Kidney capillary endothelial cell (primary cell): ENCODE results near the gene GMPR.

Experiments
- DNase-seq: peaks from one replicate; pipeline ENCODE4 v3.0.0-alpha.2; 2018; ENCODE audit warnings: low spot score

The GMPR gene

DNA sequence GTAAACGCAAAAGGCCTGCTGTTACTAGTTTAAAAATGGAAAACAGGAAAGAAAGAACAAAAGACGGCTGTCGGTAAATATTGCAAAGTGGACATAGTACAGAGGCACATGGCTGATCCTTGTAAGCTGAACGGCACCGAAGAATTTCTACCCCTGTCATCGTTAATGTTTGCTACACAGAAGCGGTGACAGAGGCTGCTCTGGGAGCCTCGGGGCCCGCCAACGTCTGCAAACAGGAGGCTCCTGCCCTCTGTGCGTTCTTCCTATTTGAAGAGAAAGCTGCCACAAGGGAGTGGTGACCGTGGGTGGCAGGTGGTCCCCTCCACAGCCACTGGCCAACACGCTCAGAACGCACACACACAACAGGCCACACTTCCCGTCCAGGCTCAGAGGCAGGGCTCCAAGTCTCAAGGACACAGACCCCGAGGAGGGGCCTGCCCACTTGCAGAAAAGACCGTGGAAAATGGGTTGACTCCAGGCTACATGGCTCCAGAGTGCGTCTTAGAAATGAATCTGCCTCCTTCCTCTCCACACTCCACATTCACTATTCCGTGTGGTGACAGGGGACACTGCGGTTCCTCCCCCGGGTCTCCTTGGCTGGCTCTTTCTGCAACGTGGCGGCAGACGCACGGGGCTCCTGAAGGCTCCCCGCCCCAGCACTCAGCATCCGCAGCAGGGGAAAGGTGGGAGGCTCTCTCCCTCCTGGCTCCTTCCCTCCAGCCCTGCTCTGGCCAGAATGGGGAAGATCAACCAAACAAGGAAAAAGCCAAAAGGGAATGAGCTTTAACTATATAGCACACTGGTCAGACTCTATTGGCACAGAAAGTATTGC, 64.5 kb downstream of the GMPR start:
- no peak for DNase-seq

GRCh38 chr6:16305246-16305725, 66.9 kb downstream of the GMPR start:
- no peak for DNase-seq

- no peak for DNase-seq
These were observed 67.4 kb downstream of the GMPR start for GRCh38 chr6:16305788-16306187.

- no peak for DNase-seq
These were observed 67.9 kb downstream of the GMPR start for GRCh38 chr6:16306334-16306733.

DNA sequence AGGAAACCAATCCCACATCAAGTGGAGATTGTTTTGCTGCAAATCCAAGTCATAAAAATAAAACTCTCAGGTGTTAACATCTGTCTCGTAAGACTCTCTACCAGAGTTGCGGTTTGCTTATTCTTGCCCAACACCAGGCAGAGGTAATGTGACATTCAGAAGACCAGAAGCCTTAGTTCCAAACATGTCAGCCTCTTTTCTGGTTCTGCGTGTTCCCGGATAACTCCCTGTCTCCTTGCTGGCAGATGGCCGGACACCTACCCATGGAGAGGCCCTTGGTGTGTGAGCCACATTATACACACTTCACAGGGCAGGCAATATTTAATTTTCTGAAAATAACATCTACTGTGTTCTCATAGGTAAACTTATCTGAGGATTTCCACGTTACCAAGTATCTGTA, 73.4 kb downstream of the GMPR start:
- no peak for DNase-seq

DNA sequence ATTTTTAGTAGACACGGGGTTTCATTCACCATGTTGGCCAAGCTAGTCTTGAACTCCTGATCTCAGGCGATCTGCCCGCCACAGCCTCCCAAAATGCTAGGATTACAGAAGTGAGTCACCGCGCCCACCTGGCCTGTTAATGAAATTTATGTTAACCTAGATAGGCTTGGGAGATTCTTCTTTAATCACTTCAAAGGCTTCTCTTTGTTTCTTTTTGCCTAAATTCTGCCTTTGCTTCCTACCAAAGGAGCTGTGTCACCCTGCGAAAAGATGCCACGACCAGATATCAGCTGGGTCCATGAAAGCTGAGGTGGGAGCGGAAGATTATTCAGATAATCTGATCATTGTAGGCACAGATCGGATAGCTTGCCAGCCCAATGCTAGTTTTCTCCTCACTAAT, 75.3 kb downstream of the GMPR start:
- DNase-seq = no peak

DNA sequence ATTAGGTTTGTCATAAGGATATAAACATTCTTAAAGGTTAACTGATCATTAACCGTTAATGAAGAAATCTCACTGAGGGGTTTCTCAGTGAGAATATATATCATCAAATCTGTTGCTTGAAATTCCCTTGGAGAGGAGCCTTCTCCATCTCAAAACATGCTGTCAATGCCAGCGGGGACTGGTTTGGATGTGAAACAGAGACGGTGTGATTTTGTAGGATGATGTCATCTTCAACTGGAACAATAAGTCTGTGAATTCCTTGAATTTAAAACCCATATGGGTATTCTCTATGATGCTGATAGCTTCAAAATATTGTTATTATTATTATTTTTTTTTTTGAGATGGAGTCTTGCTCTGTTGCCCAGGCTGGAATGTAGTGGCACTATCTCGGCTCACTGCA, 75.9 kb downstream of the GMPR start:
- DNase-seq = no peak

- DNase-seq = no peak
These were observed 78.4 kb downstream of the GMPR start for GRCh38 chr6:16316741-16317251.

DNA sequence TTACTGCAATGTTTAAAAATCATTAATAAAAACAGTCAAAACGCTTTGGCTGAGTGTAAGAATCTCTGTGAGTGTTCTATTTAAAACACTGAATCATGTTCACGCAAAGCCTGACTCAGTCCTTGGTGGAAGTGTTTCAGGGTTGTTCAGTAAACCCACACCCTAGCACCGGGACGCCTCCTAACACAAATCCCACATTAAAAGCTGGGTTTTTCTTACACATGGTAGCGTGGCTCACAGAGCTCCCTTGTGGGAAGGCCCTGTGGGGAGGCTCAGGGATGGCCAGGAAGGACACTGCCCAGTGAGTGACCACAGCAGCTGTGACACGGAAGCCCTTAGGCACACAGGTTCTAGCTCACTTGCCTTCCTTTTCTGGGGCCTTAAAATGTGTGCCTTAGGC, 80.2 kb downstream of the GMPR start:
- DNase-seq = no peak

DNA sequence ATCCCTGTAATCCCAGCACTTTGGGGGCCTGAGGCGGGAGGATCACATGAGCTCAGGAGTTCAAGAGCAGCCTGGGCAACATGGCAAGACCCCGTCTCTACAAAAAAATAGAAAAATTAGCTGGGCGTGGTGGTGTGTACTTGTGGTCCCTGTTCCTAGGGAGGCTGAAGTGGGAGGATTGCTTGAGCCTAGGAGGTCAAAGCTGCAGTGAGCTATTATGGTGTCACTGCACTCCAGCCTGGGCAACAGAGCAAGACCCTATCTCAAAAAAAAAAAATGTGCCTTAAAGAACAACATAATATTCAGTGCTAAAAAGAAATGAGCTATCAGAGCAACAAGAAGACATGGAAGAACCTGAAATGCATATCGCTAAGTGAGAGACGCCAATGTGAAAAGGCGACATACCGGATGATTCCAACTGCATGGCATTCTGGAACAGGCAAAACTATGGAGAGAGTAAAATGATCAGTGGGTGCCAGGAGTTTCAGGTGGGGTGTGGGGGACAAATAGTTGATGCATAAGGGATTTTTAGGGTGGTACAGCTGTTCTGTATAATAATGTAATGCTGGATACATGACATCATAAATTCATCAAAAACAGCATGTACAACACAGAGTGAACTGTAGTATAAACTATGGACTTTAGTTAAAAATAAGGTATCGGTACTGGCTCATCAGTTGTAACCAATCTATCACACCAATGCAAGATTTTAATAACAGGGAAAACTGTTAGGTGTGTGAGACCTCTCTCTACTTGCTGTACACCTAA, 80.8 kb downstream of the GMPR start:
- DNase-seq = no peak

DNA sequence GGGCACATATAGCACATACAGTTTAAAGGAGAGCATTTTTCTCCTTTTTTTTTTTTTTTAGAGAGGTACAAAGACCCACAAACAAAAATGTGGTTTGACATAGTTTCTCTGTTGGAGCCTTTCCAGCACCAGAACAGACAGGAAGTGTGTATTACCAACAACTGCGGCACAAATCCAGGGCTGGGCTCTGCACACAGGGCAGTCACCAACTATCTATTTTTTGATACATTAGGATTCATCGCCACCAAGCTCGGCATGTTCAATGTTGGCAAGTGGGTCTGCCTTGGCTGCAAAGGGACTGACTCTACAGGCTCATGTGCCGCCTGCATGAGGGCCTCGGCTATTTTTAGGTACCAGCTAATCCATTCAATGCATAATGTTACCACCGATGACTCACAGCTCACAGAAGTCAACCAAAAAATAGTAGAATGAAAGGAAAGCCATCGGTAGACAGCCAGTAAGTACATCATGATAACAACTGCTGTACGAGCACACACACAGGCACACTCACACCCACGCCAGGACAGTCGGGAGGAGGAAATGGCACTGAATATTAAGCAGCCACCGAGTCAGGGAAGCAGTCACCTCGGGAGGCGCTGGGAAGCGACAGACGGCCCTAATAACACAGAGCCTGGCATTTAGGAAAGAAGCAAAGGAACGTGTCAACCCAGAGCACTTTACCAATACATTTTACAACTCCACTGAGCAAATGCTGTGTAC, 81.6 kb downstream of the GMPR start:
- DNase-seq = peak; percentile 93

- no peak for DNase-seq
These were observed 82.3 kb downstream of the GMPR start for GRCh38 chr6:16320533-16321340.

GRCh38 chr6:16321341-16321710, 82.9 kb downstream of the GMPR start:
- DNase-seq = no peak

DNA sequence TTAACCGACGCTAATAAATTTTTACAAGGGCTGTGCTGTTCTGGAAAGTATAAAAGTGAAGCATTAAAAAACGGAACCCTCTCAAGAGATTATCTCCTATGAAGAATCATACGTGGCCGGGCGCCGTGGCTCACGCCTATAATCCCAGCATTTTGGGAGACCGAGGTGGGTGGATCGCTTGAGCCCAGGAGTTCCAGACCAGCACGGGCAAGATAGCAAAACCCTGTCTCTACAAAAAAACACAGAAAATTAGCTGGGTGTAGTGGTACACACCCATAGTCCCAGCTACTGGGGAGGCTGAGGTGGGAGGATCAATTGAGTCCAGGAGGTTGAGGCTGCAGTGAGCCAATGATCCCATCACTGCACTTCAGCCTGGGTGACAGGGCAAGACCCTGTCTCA, 83.4 kb downstream of the GMPR start:
- DNase-seq = no peak

DNA sequence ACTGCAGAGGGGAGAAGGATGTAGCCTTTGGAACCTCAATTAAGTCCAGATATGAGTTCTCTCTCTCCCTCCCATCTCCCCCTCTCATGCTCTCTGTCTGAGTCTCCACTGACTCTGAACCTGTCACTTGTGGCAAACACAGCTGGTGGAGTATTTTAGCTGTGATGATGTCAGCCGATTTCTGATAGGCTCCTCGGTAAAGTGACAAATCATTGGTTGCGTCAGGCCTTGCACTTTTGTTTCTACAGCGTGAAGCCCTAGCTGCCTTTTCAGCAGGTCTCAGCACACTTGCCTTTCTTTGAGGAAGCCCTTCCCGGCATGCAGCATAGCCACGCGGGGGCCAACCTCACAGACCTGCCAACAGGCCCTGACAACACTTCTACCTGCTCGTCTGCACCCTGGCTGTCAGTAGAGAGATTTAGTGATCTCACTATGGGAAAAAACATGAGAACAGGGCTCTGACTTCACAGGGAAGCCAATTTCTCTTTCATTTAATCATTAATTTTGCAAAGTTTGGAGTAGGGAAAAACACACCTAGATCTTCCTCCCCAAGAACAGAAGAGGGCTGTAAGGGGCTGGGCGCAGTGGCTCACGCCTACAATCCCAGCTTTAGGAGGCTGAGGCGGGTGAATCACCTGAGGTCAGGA, 84.4 kb downstream of the GMPR start:
- no peak for DNase-seq

GRCh38 chr6:16324184-16324583, 85.8 kb downstream of the GMPR start:
- DNase-seq = no peak

- DNase-seq = no peak
These were observed 86.3 kb downstream of the GMPR start for GRCh38 chr6:16324606-16325225.

DNA sequence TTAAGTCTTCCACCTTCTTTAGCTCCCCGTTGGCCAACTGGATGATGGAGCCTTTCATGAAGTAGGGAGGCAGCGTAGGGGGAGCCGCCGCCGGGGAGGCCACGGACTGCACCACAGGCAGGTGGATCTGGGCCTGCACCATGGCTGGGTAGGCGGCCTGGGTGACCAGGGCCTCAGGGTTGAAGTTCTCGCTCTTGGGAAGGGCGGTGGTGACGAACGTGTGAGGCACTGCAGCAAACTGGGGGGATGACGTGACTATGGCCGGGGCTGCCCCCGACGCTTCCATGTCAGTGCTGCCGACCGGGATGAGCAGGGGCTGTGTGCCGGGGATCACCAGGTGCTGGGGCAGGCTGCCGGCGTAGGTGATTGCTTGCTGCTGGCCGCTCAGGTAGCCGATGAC, 88.1 kb downstream of the GMPR start:
- no peak for DNase-seq

DNA sequence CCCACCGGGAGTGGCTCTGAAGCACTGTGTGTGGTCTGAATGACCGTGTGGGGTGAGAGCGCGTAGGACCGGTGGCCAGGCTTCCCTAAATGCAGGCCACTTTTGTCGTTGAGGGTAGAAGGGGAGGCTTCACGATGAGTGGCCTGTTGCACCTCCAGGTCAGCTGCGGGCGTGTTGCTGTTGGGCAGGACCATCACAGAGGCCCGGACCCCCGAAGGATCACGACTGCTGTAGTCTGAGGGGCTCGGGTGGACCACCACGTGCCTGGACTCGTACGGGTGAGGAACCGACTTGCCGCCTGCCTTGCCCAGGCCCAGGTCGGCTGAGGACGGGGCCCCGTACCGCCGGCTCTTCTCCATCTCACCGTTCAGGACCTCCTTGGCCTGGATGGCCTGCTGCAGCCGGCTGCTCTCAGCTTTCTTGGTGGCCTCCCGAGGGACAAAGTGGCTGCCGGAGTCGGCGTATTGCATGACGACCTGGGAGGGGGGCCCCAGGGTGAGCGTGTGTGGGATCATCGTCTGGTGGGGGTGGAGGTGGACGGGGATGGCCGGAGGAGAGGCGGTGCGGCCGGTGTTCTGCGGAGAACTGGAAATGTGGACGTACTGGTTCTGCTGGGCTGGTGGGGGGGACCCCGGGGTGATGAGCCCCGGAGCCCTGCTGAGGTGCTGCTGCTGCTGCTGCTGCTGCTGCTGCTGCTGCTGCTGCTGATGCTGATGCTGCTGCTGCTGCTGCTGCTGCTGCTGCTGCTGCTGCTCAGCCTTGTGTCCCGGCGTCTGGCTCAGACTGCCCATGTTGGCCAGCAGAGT, 88.8 kb downstream of the GMPR start:
- no peak for DNase-seq

GRCh38 chr6:16327777-16328325, 89.5 kb downstream of the GMPR start:
- DNase-seq = no peak
